Thymus (tissue), 11 donors: Measurements from ENCODE around the gene FMN1. TPM values are rescaled to one million over a fixed set of nuclear protein-coding genes. Genes with fewer than 3 reads are reported as not detected.

Experiments
- DNase-seq, 9 donors: peaks; one replicate each; pipeline ENCODE4 v3.0.0-alpha.2; 2013; ENCODE audit warnings: low spot score in 9 of 9, low read depth in 6 of 9, missing footprints in 1 of 9
- H3K27ac ChIP-seq, 2 donors: one replicate each; pipeline ENCODE4 v1.5.1; 2013; ENCODE audit warnings: control low read depth in 1 of 2, low read depth in 1 of 2, low read length in 1 of 2, mild to moderate bottlenecking in 1 of 2, moderate library complexity in 1 of 2
- H3K27me3 ChIP-seq, 2 donors: one replicate each; pipeline ENCODE4 v1.5.1; 2013; ENCODE audit warnings: low read length in 1 of 2; ENCODE audit not compliant: control insufficient read depth in 2 of 2, insufficient read depth in 1 of 2
- H3K36me3 ChIP-seq, 2 donors: one replicate each; pipeline ENCODE4 v1.5.1; 2013; ENCODE audit warnings: low read length in 1 of 2, mild to moderate bottlenecking in 1 of 2, moderate library complexity in 1 of 2; ENCODE audit not compliant: control insufficient read depth in 2 of 2, insufficient read depth in 2 of 2
- H3K4me1 ChIP-seq, 2 donors: one replicate each; pipeline ENCODE4 v1.5.1; 2013; ENCODE audit warnings: low read length in 2 of 2; ENCODE audit not compliant: control insufficient read depth in 2 of 2, insufficient read depth in 2 of 2
- H3K4me3 ChIP-seq, 2 donors: one replicate each; pipeline ENCODE4 v1.5.1; 2013; ENCODE audit warnings: low read length in 2 of 2, control low read depth in 1 of 2, mild to moderate bottlenecking in 1 of 2
- H3K9me3 ChIP-seq, 2 donors: one replicate each; pipeline ENCODE4 v1.5.1; 2013; ENCODE audit warnings: low read length in 1 of 2, mild to moderate bottlenecking in 1 of 2; ENCODE audit not compliant: control insufficient read depth in 2 of 2, insufficient read depth in 1 of 2
- WGBS: extraction: QIAGEN DNeasy Blood & Tissue Kit; methylation state at CpG from one replicate; pipeline ENCODE4 v1.1.7; 2013; 5-methylcytosine and 5-hydroxymethylcytosine counted together
- polyA plus RNA-seq: library from polyadenylated mRNA; stranded (reverse); fragments of 200-250 nt; gene quantifications from one replicate; pipeline ENCODE4 v1.2.3, GENCODE V29; 2013
- total RNA-seq: library from RNA; stranded (reverse); fragments of 120-200 nt; gene quantifications from one replicate; pipeline ENCODE4 v1.2.4, GENCODE V29; 2013
- donor health status: healthy.

The FMN1 gene
- total and polyA plus RNA-seq, 2 donors, result 2.6 to 24.8 TPM

DNA sequence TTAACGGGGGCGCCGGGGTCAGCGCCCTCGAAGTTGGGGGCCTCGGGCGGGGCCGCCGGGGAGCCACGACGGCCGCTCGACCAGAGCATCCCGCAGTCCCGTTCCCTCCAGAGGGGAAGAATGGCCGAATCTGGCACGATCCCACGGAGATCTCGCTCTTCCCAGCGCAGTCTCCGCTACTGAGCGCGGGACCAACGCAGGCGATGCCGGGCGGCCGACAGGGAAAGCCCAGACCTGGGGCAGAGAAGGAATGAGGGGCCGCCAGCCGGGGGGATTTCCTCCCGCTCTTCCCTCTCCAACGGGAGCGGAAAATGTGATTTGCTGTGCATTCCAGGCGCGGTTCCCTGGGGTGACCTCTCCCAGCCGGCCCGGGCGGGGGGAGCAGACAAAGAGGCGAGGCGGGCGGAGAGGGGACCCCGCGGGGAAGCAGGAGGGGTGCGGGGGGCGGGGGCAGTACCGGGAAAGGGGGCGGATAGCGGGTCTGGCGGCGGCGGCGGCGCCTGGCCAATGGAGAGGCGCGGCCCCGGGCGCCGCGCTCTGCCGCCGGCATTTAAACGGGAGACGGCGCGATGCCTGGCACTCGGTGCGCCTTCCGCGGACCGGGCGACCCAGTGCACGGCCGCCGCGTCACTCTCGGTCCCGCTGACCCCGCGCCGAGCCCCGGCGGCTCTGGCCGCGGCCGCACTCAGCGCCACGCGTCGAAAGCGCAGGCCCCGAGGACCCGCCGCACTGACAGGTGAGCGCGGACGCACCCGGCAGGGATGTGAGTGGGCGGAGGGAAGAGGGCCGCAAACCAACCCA, 476.9 kb downstream of the FMN1 start, which contains the start of gene GREM1:
TSS of gene GREM1 (plus strand) at position 579 of the 801 bp plus-strand sequence. CDS start 12,687 bp downstream, outside the sequence.
- peaks cover 3 to 4% of the 10 kb centered on the region in 2 donors for H3K4me1 ChIP-seq
- no peak within 1 kb of the TSS for H3K4me3 ChIP-seq
- H3K36me3 ChIP-seq, result no peaks in the 10 kb centered on the region
- no peaks in the 10 kb centered on the region for H3K9me3 ChIP-seq
- 3% methylated on average over 99 of the region's 99 CpGs for WGBS
- H3K27ac ChIP-seq, result no peak within 1 kb of the TSS
- peaks cover 52 to 81% of the 10 kb centered on the region in 2 donors for H3K27me3 ChIP-seq
- no peak for DNase-seq

DNA sequence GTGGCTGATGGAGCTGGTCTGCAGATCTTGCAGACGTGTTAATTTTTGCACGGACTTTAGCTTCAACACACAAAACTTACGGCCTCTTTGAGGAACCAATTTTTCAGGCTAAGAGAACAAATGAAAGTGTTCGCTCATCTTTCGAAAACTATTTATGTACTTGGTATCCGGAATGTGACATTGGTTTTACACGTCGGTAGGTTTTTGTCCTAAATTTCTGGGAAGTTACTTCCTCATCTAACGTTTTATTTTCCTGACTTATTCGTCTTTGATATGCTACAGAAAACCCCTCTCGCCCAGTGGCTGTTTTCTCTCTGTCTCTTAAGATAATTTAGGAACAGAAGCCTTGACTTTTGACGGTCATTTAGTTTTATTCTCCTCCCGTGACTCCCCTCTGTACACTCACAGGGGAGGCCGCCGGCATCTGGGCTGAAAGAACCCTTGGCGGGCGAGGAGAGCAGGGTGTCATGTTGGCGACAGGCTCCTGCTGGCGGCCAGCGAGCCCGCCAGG, 477.5 kb downstream of the FMN1 start:
- no peak overlapping the region for H3K27ac ChIP-seq
- peaks cover 55 to 79% of the 10 kb centered on the region in 2 donors for H3K27me3 ChIP-seq
- no peak overlapping the region for H3K4me3 ChIP-seq
- WGBS, result 4% methylated on average over 21 of the region's 21 CpGs
- H3K9me3 ChIP-seq, result no peaks in the 10 kb centered on the region
- no peak for DNase-seq
- no peaks in the 10 kb centered on the region for H3K36me3 ChIP-seq
- peaks cover 3 to 4% of the 10 kb centered on the region in 2 donors for H3K4me1 ChIP-seq

GRCh38 chr15:32716216-32716914, 478.1 kb downstream of the FMN1 start:
- no peak overlapping the region for H3K4me3 ChIP-seq
- peaks cover 3 to 4% of the 10 kb centered on the region in 2 donors for H3K4me1 ChIP-seq
- no peaks in the 10 kb centered on the region for H3K36me3 ChIP-seq
- 21% methylated on average over 13 of the region's 13 CpGs for WGBS
- H3K27ac ChIP-seq, result no peak overlapping the region
- peaks cover 55 to 73% of the 10 kb centered on the region in 2 donors for H3K27me3 ChIP-seq
- no peak for DNase-seq
- H3K9me3 ChIP-seq, result no peaks in the 10 kb centered on the region

Other genes with a start within 250 kb of the FMN1 start
- gene RYR3, start 116.3 kb upstream of the FMN1 start, total RNA-seq, result 1.4 TPM
- 10.4 TPM for gene RYR3, start 116.3 kb upstream of the FMN1 start, polyA plus RNA-seq